Liver (tissue), 9 donors: ENCODE results near the gene MICAL2. TPM values are rescaled to one million over a fixed set of nuclear protein-coding genes. Genes with fewer than 3 reads are reported as not detected.

Experiments
- DNase-seq: peaks from one replicate; pipeline ENCODE4 v3.0.0-alpha.2; 2017; ENCODE audit warnings: low spot score
- H3K27ac ChIP-seq, 2 donors: one replicate each; pipeline ENCODE4 v1.7.0; 2013; ENCODE audit warnings: inconsistent platforms in 2 of 2, low read length in 2 of 2, control low read depth in 1 of 2, low read depth in 1 of 2, mild to moderate bottlenecking in 1 of 2
- H3K27me3 ChIP-seq, 4 donors: one replicate each; pipeline versions ENCODE4 v1.6.1 to v1.7.0; 2013; ENCODE audit warnings: low read length in 3 of 4, inconsistent platforms in 1 of 4, mild to moderate bottlenecking in 1 of 4, moderate library complexity in 1 of 4; ENCODE audit not compliant: control insufficient read depth in 4 of 4, insufficient read depth in 4 of 4
- H3K36me3 ChIP-seq, 4 donors: one replicate each; pipeline versions ENCODE4 v1.6.1 to v1.7.0; 2013; ENCODE audit warnings: low read length in 3 of 4, mild to moderate bottlenecking in 3 of 4, low read depth in 1 of 4, moderate library complexity in 1 of 4; ENCODE audit not compliant: control insufficient read depth in 4 of 4, insufficient read depth in 3 of 4
- H3K4me1 ChIP-seq, 4 donors: one replicate each; pipeline versions ENCODE4 v1.6.1 to v1.7.0; 2013; ENCODE audit warnings: low read length in 3 of 4, mild to moderate bottlenecking in 3 of 4, moderate library complexity in 1 of 4; ENCODE audit not compliant: control insufficient read depth in 4 of 4, insufficient read depth in 4 of 4
- H3K4me3 ChIP-seq, 3 donors: one replicate each; pipeline versions ENCODE4 v1.6.1 to v1.7.0; 2013; ENCODE audit warnings: low read length in 3 of 3, control low read depth in 1 of 3, low read depth in 1 of 3, mild to moderate bottlenecking in 1 of 3
- H3K9ac ChIP-seq, 2 donors: one replicate each; pipeline ENCODE4 v1.7.0; 2013; ENCODE audit warnings: low read length in 2 of 2, mild to moderate bottlenecking in 2 of 2, moderate library complexity in 2 of 2, control low read depth in 1 of 2, low read depth in 1 of 2
- H3K9me3 ChIP-seq, 4 donors: one replicate each; pipeline versions ENCODE4 v1.6.1 to v1.7.0; 2013; ENCODE audit warnings: low read length in 3 of 4; ENCODE audit not compliant: control insufficient read depth in 4 of 4
- ATF3 ChIP-seq: IDR thresholded peaks from 2 replicates; pipeline ENCODE4 v1.6.1; 2016; ENCODE audit warnings: antibody characterized with exemption
- CTCF ChIP-seq: fragments of 150-350 bp; IDR thresholded peaks from 2 replicates; pipeline ENCODE4 v1.5.1; 2017; ENCODE audit warnings: improper control_type of control experiment, low read depth, low read length; ENCODE audit not compliant: missing input control
- EGR1 ChIP-seq, 2 donors: IDR thresholded peaks; 2 replicates each; pipeline ENCODE4 v1.6.1; 2016 to 2018; ENCODE audit warnings: antibody characterized with exemption in 2 of 2, low read depth in 2 of 2
- FOXA2 ChIP-seq: IDR thresholded peaks from 2 replicates; pipeline ENCODE4 v1.6.1; 2016; ENCODE audit warnings: antibody characterized with exemption
- GABPA ChIP-seq, 2 donors: IDR thresholded peaks in 1 of 2; conservative IDR thresholded peaks in 1 of 2; 2 replicates each; pipeline ENCODE4 v1.6.1; 2016; ENCODE audit warnings: antibody characterized with exemption in 2 of 2, mild to moderate bottlenecking in 1 of 2, moderate library complexity in 1 of 2
- HNF4A ChIP-seq, 2 donors: conservative IDR thresholded peaks; 2 replicates each; pipeline ENCODE4 v1.6.1; 2016; ENCODE audit warnings: antibody characterized with exemption in 2 of 2, mild to moderate bottlenecking in 2 of 2
- HNF4G ChIP-seq: IDR thresholded peaks from 2 replicates; pipeline ENCODE4 v1.6.1; 2016; ENCODE audit warnings: antibody characterized with exemption
- JUND ChIP-seq, 2 donors: IDR thresholded peaks; 2 replicates each; pipeline ENCODE4 v1.6.1; 2016; ENCODE audit warnings: antibody characterized with exemption in 2 of 2
- MAX ChIP-seq: IDR thresholded peaks from 2 replicates; pipeline ENCODE4 v1.6.1; 2016; ENCODE audit warnings: antibody characterized with exemption
- NR2F2 ChIP-seq: IDR thresholded peaks from 2 replicates; pipeline ENCODE4 v1.6.1; 2016; ENCODE audit warnings: antibody characterized with exemption
- RAD21 ChIP-seq, 2 donors: IDR thresholded peaks; 2 replicates each; pipeline ENCODE4 v1.6.1; 2016; ENCODE audit warnings: antibody characterized with exemption in 2 of 2, mild to moderate bottlenecking in 2 of 2
- REST ChIP-seq: IDR thresholded peaks from 2 replicates; pipeline ENCODE4 v1.6.1; 2016; ENCODE audit warnings: antibody characterized with exemption, mild to moderate bottlenecking
- RXRA ChIP-seq, 2 donors: IDR thresholded peaks; 2 replicates each; pipeline ENCODE4 v1.6.1; 2017 to 2018; ENCODE audit warnings: antibody characterized with exemption in 2 of 2, mild to moderate bottlenecking in 1 of 2
- SP1 ChIP-seq: IDR thresholded peaks from 2 replicates; pipeline ENCODE4 v1.6.1; 2018; ENCODE audit warnings: antibody characterized with exemption, mild to moderate bottlenecking
- TAF1 ChIP-seq: conservative IDR thresholded peaks from 2 replicates; pipeline ENCODE4 v1.6.1; 2016; ENCODE audit warnings: antibody characterized with exemption, mild to moderate bottlenecking
- YY1 ChIP-seq: IDR thresholded peaks from 2 replicates; pipeline ENCODE4 v1.6.1; 2016; ENCODE audit warnings: antibody characterized with exemption, mild to moderate bottlenecking
- WGBS: extraction: QIAGEN DNeasy Blood & Tissue Kit; methylation state at CpG from one replicate; pipeline ENCODE4 v1.1.7; 2013; 5-methylcytosine and 5-hydroxymethylcytosine counted together
- polyA plus RNA-seq, 2 donors: library from polyadenylated mRNA; stranded (reverse) in 1 of 2; unstranded in 1 of 2; fragments of 200-250 nt in 1 of 2; fragments of >200 nt in 1 of 2; fragmentation: Nextera tagmentation in 1 of 2; extraction: Ambion mirVana in 1 of 2; gene quantifications; one replicate each; pipeline versions ENCODE4 v1.2.1 to v1.2.3, GENCODE V29; 2013 to 2015
- total RNA-seq, 2 donors: library from RNA; depleted of rRNA; stranded (reverse); fragments of >200 nt; gene quantifications; one replicate each; pipeline ENCODE4 v1.2.3, GENCODE V29; 2014
- TF ChIP-seq, protein P1 (sequence below): IDR thresholded peaks from 2 replicates; pipeline ENCODE4 v1.6.1; 2016; ENCODE audit warnings: antibody characterized with exemption
- donor health status: healthy.
- donor health status: healthy.
- donor health status: healthy.
- donor health status: healthy.
- donor health status: healthy.

The MICAL2 gene
- total and polyA plus RNA-seq, 4 donors: 17.5 to 113 (median 42.9) TPM

GRCh38 chr11:12292766-12293165 lies 182.4 kb downstream of the MICAL2 start:
- Histone ChIP-seq H3K27me3 (no peaks in the 10 kb centered on the region), H3K9me3 (no peaks in the 10 kb centered on the region)
- 98% methylated on average over 1 of the region's 1 CpG for WGBS

GRCh38 chr11:12293486-12293885 lies 183.1 kb downstream of the MICAL2 start:
- Histone ChIP-seq H3K36me3 (no peaks in the 10 kb centered on the region), H3K9ac (no peak overlapping the region), H3K9me3 (no peaks in the 10 kb centered on the region), H3K27me3 (no peaks in the 10 kb centered on the region), H3K27ac (no peak overlapping the region), H3K4me1 (no peaks in the 10 kb centered on the region), H3K4me3 (no peak overlapping the region)
- WGBS: 89% methylated on average over 6 of the region's 6 CpGs
- no peak for DNase-seq
- TF ChIP-seq REST (no peak), CTCF (no peak), GABPA (IDR thresholded peaks at IDR 0.05 in 1 of 2, conservative IDR thresholded peaks at IDR 0.05 in 1 of 2) (no peak), SP1 (no peak)

More at GRCh38 chr11:12292766-12293165, 182.4 kb downstream of the MICAL2 start:
- no peaks in the 10 kb centered on the region for H3K36me3 ChIP-seq
- no peak overlapping the region for H3K9ac ChIP-seq
- TF ChIP-seq EGR1 (IDR thresholded peaks at IDR 0.05; ENCODE audit: low read depth in 2 of 2) (no peak), JUND (IDR thresholded peaks at IDR 0.05) (no peak), RAD21 (IDR thresholded peaks at IDR 0.05) (no peak), MAX (no peak), ATF3 (no peak), TAF1 (no peak), SP1 (no peak), RXRA (IDR thresholded peaks at IDR 0.05) (no peak), HNF4G (no peak), FOXA2 (no peak), NR2F2 (no peak), GABPA (IDR thresholded peaks at IDR 0.05 in 1 of 2, conservative IDR thresholded peaks at IDR 0.05 in 1 of 2) (no peak), HNF4A (conservative IDR thresholded peaks at IDR 0.05) (no peak), YY1 (no peak)
- TF ChIP-seq, protein P1, sequence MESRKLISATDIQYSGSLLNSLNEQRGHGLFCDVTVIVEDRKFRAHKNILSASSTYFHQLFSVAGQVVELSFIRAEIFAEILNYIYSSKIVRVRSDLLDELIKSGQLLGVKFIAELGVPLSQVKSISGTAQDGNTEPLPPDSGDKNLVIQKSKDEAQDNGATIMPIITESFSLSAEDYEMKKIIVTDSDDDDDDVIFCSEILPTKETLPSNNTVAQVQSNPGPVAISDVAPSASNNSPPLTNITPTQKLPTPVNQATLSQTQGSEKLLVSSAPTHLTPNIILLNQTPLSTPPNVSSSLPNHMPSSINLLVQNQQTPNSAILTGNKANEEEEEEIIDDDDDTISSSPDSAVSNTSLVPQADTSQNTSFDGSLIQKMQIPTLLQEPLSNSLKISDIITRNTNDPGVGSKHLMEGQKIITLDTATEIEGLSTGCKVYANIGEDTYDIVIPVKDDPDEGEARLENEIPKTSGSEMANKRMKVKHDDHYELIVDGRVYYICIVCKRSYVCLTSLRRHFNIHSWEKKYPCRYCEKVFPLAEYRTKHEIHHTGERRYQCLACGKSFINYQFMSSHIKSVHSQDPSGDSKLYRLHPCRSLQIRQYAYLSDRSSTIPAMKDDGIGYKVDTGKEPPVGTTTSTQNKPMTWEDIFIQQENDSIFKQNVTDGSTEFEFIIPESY: no peak
- no peak overlapping the region for H3K4me3 ChIP-seq
- no peak for DNase-seq
- no peak overlapping the region for H3K27ac ChIP-seq
- no peaks in the 10 kb centered on the region for H3K4me1 ChIP-seq
